KOPT-K1 (cell line): ENCODE results near the gene ZNF613.
"Not testable (repeated sequence)": the region's sequence is repeated elsewhere in the genome, so short reads cannot be mapped to it uniquely, and the experiment has no call there.

ENCODE experiments used
- H3K27ac ChIP-seq: fragments of 200-600 bp; sonication (generic); 2 replicates; pipeline ENCODE4 v1.5.1; 2016; ENCODE audit warnings: antibody characterized with exemption, mild to moderate bottlenecking, low read depth, low read length; ENCODE audit not compliant: poor library complexity, severe bottlenecking
- H3K36me3 ChIP-seq: fragments of 200-600 bp; sonication (generic); 2 replicates; pipeline ENCODE4 v1.5.1; 2017; ENCODE audit warnings: antibody characterized with exemption, mild to moderate bottlenecking, low read length, moderate library complexity; ENCODE audit not compliant: insufficient read depth
- H3K9me3 ChIP-seq: fragments of 200-600 bp; sonication (generic); 2 replicates; pipeline ENCODE4 v1.5.1; 2017; ENCODE audit warnings: antibody characterized with exemption, low read length, mild to moderate bottlenecking; ENCODE audit not compliant: insufficient read depth, poor library complexity, severe bottlenecking

Gene ZNF613

DNA sequence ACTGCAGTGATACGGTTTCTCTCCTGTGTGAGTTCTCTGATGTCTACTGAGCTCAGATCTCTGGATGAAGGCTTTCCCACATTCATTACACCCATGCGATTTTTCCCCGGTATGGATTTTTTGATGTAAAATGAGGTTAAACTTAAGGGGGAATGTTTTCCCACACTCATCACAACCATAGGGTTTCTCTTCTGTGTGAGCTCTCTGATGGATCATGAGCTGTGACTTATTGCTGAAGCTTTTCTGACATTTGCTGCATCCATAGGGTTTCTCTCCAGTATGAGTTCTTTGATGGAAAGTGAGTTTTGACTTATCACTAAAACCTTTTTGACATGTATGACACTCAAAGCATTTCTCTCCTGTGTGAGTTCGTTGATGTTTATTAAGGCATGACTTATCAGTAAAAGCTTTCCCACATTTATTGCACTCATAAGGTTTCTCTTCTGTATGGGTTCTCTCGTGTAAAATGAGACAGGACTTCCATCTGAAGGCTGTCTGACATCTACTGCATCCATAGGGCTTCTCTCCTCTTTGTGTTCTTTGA lies 11.9 kb upstream of the ZNF613 start:
- Histone ChIP-seq H3K36me3 (no peaks in the 10 kb centered on the region), H3K9me3 (peaks cover 78% of the 10 kb centered on the region), H3K27ac (no peak overlapping the region)

DNA sequence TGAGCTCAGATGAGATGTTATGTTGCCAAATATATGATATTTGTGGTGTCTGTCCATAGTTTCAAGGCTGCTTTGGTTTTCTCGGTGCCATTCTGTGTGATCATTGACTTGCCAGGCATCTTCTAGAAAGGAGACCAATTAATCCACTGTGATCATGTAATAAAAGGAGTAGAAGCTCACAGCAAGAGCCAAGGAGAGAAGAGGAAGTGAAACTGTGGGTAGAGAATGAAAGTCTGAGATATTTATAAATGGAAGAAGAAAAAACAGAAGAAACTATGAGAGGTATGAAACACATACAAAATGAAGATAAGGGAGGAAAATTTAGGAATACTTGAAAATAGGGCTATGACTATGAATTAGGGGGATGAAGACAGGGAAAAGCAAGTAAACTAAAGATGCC lies 11.1 kb upstream of the ZNF613 start:
- Histone ChIP-seq H3K9me3 (peaks cover 86% of the 10 kb centered on the region), H3K27ac (no peak overlapping the region), H3K36me3 (no peaks in the 10 kb centered on the region)

DNA sequence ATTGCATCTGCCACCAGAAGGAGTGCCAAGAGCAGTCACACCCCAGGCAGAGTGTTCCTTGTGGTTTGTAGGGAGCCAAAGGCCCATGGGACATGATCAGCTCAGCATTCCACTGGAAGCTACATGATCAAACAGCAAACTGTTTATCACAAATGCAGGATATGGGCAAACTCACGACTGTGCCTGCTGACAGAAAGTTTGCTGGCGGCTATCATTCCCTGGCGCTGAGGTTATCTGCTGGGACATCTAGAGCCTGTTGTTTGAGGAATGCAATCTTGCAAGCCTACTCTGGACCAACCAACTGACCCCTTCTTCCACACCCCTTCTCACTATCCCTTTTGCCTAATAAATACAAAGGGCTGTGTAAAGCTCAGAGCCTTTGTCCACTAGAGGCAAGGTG lies 7.7 kb upstream of the ZNF613 start:
- no peak overlapping the region for H3K27ac ChIP-seq
- no peaks in the 10 kb centered on the region for H3K36me3 ChIP-seq
- H3K9me3 ChIP-seq = peaks cover 92% of the 10 kb centered on the region

DNA sequence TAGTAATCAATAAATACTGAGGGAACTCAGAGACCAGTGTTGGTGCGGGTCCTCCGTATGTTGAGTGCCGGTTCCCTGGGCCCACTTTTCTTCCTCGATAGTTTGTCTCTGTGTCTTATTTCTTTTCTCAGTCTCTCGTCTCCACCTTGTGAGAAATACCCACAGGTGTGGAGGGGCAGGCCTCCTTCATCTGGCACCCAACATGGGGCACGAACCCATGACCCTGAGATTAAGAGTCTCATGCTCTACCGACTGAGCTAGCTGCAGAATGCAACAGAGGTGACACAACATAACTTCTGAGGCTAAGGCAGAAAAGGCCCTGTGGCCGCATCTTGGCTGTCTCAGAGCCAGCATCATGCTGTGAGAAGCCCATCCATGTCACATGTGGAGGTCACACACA lies 5.3 kb upstream of the ZNF613 start:
- peaks cover 90% of the 10 kb centered on the region for H3K9me3 ChIP-seq
- no peak overlapping the region for H3K27ac ChIP-seq
- no peaks in the 10 kb centered on the region for H3K36me3 ChIP-seq

DNA sequence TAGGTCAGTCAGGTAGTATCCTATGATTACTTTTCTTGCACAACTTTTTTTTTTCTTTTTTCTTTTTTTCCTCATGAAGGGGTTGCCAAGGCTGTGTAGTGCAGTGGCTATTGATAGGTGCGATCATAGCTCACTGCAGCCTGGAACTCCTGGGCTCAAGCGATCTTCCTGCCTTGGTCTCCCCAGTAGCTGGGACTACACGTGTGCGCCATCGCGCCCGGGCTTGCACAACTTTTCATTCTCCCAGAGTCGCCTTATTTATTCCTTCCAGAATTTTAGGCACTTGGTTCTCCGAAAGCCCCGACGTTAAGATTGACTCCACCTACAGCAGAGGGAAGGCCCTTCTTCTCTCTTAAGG lies 867 bp upstream of the ZNF613 start:
- H3K27ac ChIP-seq = no peak overlapping the region

DNA sequence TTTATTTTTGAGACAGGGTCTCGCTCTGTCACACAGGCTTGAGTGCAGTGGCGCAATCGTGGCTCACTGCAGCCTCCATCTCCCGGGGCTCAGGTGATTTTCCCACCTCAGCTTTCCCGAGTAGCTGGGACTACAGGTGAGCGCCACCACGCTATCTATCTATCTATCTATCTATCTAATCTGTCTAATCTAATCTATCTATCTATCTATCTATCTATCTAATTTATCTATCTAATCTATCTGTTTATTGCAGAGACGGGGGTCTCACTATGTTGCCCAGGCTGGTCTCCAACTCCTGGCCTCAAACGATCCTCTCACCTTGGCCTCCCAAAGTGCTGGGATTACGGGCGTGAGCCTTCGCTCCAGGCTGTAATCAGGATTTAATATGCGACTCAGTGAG lies 587 bp downstream of the ZNF613 start:
- peaks cover 56% of the 10 kb centered on the region for H3K9me3 ChIP-seq
- peaks cover 34% of the 10 kb centered on the region for H3K36me3 ChIP-seq
- peak overlapping the region; percentile 79 for H3K27ac ChIP-seq

More for the DNA sequence above, 867 bp upstream of the ZNF613 start:
- Histone ChIP-seq H3K36me3 (peaks cover 19% of the 10 kb centered on the region), H3K9me3 (peaks cover 57% of the 10 kb centered on the region)

DNA sequence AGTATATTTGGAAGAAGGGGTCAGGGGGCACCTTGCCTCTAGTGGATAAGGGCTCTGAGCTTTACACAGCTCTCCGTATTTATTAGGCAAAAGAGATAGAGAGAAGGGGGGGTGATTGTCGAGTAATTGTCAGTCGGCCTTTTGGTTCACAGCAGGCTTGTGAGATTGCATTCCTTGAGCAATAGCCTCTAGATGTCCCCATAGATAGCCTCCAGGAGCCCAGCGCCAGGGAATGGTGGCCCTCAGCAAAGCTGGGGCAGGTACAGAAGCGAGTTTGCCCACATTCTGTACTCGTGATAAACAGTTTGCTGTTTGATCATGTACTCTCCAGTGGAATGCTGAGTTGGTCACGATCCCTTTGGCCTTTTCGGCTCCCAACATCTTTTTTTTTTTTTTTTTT lies 4.6 kb downstream of the ZNF613 start:
- H3K27ac ChIP-seq = no peak overlapping the region
- H3K9me3 ChIP-seq = peaks cover 63% of the 10 kb centered on the region
- H3K36me3 ChIP-seq = peaks cover 73% of the 10 kb centered on the region

DNA sequence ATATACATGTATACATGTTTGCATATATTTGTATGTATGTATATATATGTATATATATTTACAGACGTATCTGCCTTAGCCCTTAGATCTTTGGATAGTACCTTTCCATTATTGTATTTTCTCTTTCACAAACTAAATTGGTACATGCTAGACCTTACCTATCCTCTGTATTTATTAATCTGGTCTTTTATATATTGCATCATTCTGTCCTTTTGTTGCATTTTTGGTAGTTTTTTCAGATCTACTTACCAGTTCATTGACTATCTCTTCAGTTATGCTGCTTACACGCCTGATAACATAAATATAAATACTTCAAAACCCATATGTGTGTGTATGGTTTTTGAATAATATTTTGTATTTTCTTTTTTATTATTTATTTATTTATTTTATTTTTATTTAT lies 11.7 kb downstream of the ZNF613 start:
- Histone ChIP-seq H3K27ac (no peak overlapping the region), H3K36me3 (peaks cover 99% of the 10 kb centered on the region), H3K9me3 (peaks cover 97% of the 10 kb centered on the region)

DNA sequence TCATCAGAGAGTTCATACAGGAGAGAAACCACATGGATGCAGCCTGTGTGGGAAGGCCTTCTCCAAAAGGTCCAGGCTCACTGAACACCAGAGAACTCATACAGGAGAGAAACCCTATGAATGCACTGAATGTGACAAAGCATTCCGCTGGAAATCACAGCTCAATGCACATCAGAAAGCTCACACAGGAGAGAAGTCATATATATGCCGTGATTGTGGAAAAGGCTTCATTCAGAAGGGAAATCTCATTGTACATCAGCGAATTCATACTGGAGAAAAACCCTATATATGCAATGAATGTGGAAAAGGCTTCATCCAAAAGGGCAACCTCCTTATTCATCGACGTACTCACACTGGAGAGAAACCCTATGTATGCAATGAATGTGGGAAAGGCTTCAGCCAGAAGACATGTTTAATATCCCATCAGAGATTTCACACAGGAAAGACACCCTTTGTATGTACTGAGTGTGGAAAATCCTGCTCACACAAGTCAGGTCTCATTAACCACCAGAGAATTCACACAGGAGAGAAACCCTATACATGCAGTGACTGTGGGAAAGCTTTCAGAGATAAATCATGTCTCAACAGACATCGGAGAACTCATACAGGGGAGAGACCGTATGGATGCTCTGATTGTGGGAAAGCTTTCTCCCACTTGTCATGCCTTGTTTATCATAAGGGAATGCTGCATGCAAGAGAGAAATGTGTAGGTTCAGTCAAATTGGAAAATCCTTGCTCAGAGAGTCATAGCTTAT lies 17.7 kb downstream of the ZNF613 start:
- H3K36me3 ChIP-seq = peaks cover 61% of the 10 kb centered on the region
- no peak overlapping the region for H3K27ac ChIP-seq
- H3K9me3 ChIP-seq = peaks cover 99% of the 10 kb centered on the region

DNA sequence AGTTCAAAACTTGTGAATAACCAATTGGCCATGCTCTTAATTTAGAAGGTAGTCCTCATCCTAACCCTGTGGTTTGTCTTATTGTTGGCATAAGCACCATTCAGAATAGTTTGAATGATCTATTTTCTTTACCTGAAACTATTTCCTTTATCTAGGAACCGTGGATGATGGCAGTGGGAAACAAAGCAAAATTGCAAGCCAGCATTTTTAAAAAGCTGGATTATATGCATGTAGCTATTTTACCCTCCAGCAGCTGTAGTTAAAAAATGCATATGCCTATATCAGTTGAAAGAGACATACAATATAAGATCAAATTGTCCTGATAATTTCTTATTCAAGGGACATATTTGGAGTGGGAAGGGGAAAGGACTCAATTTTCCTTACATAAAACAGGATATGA lies 19.3 kb downstream of the ZNF613 start:
- Histone ChIP-seq H3K27ac (no peak overlapping the region), H3K36me3 (peaks cover 45% of the 10 kb centered on the region), H3K9me3 (peaks cover 98% of the 10 kb centered on the region)

DNA sequence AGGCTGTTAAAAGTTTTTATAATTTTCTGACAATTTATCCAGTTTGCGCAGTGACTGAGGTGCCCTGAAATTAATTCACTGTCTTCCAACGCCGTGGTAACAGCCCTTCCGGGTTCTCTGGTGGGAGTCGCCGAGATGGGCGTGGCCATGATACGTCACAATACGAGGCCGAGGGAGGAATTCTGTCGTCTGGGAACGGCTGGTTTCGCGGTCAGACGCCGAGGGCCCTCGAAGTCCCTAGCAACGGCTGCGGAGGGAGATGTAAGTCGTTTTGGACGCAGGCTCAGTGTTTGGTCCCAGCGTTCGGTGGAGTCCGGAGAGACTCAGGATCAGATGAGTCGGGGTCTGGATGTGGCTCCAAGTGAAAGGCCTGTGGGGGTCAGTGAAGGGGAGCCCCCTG lies 21.7 kb downstream of the ZNF613 start:
- H3K9me3 ChIP-seq = peaks cover 88% of the 10 kb centered on the region
- H3K36me3 ChIP-seq = peaks cover 21% of the 10 kb centered on the region
- no peak overlapping the region for H3K27ac ChIP-seq

DNA sequence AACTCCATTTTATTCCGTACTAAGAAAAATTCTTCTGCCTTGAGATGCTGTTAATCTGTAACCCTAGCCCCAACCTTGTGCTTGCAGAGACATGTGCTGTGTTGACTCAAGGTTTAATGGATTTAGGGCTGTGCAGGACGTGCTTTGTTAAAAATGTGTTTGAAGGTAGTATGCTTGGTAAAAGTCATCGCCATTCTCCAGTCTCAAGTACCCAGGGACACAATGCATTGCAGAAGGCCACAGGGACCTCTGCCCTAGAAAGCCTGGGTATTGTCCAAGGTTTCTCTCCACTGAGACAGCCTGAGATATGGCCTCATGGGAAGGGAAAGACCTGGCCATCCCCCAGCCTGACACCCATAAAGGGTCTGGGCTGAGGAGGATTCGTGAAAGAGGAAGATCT lies 30.6 kb downstream of the ZNF613 start:
- peaks cover 11% of the 10 kb centered on the region; the same call in 1 of the 2 replicates for H3K36me3 ChIP-seq
- H3K27ac ChIP-seq = not testable (repeated sequence)
- peaks cover 44% of the 10 kb centered on the region for H3K9me3 ChIP-seq

DNA sequence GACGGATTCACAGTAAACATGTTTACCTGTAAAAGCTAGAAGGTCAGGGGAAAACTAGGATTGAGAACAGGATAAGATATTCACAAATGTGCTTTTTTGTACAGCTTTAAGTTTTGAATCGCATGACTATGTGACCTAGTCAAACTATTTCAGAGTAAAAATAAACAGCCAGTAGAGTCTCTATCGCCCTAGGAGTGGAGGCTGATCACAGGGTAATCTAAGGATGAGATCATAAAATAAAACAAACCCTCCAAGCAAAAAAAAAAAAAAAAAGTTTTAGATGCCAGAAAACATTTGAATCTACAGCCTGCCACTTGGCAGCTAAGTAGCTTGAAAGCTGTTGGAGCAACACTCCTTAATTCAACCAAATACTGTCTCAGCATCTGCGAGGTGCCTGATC lies 32.5 kb downstream of the ZNF613 start:
- Histone ChIP-seq H3K27ac (no peak overlapping the region), H3K36me3 (peaks cover 29% of the 10 kb centered on the region)

DNA sequence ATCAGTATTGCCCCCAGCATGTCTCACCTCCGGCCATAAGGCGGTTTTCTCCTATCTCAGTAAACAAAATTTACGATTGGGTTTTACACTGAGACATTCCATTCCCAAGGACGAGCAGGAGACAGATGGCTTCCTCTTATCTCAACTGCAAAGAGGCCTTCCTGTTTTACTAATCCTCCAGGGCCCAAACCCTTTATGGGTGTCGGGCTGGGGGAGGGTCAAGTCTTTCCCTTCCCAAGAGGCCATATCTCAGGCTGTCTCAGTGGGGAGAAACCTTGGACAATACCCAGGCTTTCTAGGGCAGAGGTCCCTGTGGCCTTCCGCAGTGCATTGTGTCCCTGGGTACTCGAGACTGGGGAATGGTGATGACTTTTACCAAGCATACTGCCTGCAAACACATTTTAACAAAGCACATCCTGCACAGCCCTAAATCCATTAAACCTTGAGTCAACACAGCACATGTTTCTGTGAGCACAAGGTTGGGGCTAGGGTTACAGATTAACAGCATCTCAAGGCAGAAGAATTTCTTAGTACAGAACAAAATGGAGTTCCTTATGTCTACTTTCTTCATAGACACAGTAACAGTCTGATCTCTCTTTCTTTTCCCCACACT lies 33.5 kb downstream of the ZNF613 start:
- not testable (repeated sequence) for H3K27ac ChIP-seq
- Histone ChIP-seq H3K36me3 (peaks cover 38% of the 10 kb centered on the region), H3K9me3 (peaks cover 60% of the 10 kb centered on the region)

More for the DNA sequence above, 32.5 kb downstream of the ZNF613 start:
- peaks cover 57% of the 10 kb centered on the region for H3K9me3 ChIP-seq

DNA sequence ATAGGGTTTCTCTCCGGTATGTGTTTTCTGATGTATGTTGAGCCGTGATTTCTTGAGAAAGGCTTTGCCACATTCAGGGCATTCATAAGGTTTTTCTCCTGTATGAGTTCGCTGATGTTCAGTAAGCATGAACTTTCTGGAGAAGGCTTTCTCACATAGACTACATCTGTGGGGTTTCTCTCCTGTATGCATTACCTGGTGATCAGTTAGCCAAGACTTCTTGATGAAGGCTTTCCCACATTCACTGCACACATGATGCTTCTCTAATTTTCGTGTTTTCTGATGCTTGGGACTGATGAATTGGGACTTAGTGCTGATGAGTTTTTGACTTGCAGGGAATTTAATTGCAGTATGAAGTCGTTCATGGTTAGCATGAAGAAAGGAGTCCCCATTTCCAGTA lies 38.3 kb downstream of the ZNF613 start:
- H3K9me3 ChIP-seq = peaks cover 94% of the 10 kb centered on the region
- no peak overlapping the region for H3K27ac ChIP-seq
- H3K36me3 ChIP-seq = peaks cover 86% of the 10 kb centered on the region

DNA sequence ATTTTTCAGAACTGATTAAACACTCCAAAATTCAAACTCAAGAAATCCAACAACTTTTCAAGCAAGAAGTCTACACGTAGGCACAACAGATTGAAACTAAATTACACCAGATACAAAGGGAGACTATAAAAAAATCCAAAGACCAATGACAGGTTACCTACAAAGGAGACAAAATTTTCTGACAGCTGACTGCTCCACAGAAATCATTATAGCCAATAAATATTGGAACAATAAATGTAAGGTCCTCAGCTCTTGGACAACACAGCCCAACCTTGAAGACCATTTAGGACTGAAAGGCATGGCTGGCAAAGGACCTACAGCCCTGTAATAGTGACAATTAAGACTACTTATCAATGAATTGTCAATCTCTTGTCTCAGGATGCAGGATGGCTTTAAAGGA lies 43.4 kb downstream of the ZNF613 start:
- peaks cover 99% of the 10 kb centered on the region for H3K9me3 ChIP-seq
- H3K36me3 ChIP-seq = peaks cover 90% of the 10 kb centered on the region
- H3K27ac ChIP-seq = no peak overlapping the region
